ENCODE results near the gene PRKAA1.

DNA sequence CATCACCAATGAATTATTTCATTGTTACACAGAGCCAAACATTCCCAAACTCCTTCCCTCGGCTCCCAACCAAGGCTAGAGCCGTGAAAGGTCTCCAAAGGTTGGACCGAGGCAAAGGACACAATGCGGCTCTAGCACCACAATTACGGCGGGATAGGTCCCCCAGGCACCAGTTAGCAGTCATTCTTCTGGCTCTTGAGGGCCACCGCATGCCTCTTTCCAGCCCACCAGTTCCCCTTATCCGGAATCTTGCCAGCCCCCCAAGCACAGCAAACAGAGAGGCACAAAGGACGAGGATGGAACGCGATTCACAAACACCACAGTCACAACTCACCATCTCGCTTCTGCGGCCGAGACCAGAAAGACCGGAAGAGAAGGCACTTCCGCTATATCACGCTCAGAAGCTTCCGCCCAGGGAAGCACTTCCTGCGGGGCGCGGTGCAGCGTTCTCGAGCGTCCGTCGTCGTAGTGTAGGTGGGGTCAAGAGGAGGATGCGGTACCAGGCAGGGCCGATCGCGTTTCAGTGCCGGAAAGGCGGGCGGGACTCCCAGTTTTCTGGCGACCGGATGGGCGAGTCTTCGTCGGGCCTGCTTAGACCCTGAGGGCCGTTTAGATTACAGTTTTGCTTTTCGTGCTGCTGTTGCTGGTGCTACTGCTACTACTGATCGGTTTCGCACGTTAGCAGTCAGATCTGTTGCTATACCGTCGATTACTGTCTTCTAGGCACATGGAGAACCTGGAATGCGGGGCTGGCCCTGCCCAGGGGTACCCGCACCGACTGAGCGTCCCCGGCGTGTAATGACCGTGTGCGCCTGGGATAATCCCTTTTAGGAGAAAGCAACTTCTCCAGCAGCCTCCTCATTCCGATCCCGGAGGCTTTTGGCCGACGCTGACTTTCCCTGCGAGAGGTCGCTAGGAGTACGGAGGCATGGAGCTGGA lies 36.9 kb upstream of the PRKAA1 start, which contains the start of gene RPL37:
- TF ChIP-seq, protein P1, sequence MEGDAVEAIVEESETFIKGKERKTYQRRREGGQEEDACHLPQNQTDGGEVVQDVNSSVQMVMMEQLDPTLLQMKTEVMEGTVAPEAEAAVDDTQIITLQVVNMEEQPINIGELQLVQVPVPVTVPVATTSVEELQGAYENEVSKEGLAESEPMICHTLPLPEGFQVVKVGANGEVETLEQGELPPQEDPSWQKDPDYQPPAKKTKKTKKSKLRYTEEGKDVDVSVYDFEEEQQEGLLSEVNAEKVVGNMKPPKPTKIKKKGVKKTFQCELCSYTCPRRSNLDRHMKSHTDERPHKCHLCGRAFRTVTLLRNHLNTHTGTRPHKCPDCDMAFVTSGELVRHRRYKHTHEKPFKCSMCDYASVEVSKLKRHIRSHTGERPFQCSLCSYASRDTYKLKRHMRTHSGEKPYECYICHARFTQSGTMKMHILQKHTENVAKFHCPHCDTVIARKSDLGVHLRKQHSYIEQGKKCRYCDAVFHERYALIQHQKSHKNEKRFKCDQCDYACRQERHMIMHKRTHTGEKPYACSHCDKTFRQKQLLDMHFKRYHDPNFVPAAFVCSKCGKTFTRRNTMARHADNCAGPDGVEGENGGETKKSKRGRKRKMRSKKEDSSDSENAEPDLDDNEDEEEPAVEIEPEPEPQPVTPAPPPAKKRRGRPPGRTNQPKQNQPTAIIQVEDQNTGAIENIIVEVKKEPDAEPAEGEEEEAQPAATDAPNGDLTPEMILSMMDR (IDR thresholded peaks at IDR 0.05; ENCODE audit: low read length), result no peak
- TF ChIP-seq EZH2 (IDR thresholded peaks at IDR 0.05; ENCODE audit: borderline replicate concordance, low read length), result no peak

All from OCI-LY1 (cell line).